HEK293 (cell line): ENCODE measurements around the gene ALPG.

Experiments used
- CTCF ChIA-PET: fragments of 350-600 bp; formaldehyde crosslinking; extraction: SDS; loops from one replicate; lab custom pipeline; 2021; ENCODE audit warnings: antibody characterized with exemption; lab: Yijun Ruan, JAX
- POLR2A ChIA-PET: fragments of 300-600 bp; formaldehyde crosslinking; extraction: SDS; loops from one replicate; lab custom pipeline; 2020; ENCODE audit warnings: antibody characterized with exemption, inconsistent platforms; lab: Yijun Ruan, JAX
- H3K27ac ChIP-seq: fragments of 200-500 bp; sonication (Bioruptor generic); 2 replicates; pipeline ENCODE4 v1.5.1; 2014; ENCODE audit warnings: low read depth, low read length, control low read depth, inconsistent platforms; ENCODE audit errors: extremely low read depth
- H3K36me3 ChIP-seq, 2 experiments: fragments of 200-500 bp in 1 of 2; sonication (Bioruptor generic) in 1 of 2; 1 replicate in 1 of 2; 2 replicates in 1 of 2; pipeline ENCODE4 v1.5.1; 2014 to 2017; ENCODE audit warnings: inconsistent platforms in 2 of 2, low read length in 2 of 2; ENCODE audit not compliant: control insufficient read depth in 2 of 2, insufficient read depth in 1 of 2
- H3K4me1 ChIP-seq: fragments of 200-500 bp; sonication (Bioruptor generic); 2 replicates; pipeline ENCODE4 v1.5.1; 2014; ENCODE audit warnings: mild to moderate bottlenecking, low read length, inconsistent platforms; ENCODE audit not compliant: control insufficient read depth, insufficient read depth
- H3K4me3 ChIP-seq: 2 replicates; pipeline ENCODE4 v1.5.1; 2011; ENCODE audit warnings: low read depth, mild to moderate bottlenecking, control low read depth, low read length, moderate library complexity
- H3K9me3 ChIP-seq: fragments of 200-500 bp; sonication (Bioruptor generic); 2 replicates; pipeline ENCODE4 v1.5.1; 2014; ENCODE audit warnings: low read depth, low read length, inconsistent platforms; ENCODE audit not compliant: control insufficient read depth, insufficient read depth
- FEZF1 ChIP-seq: fragments of 450-650 bp; formaldehyde crosslinking; IDR thresholded peaks from 2 replicates; pipeline ENCODE4 v1.5.1; 2016; ENCODE audit warnings: missing biosample characterization, missing genetic modification characterization
- GLIS1 ChIP-seq: fragments of 450-650 bp; formaldehyde crosslinking; IDR thresholded peaks from 2 replicates; pipeline ENCODE4 v1.5.1; 2016; ENCODE audit warnings: missing biosample characterization, missing genetic modification characterization
- GLIS2 ChIP-seq: fragments of 450-650 bp; formaldehyde crosslinking; IDR thresholded peaks from 2 replicates; pipeline ENCODE4 v1.5.1; 2016; ENCODE audit warnings: missing biosample characterization, missing genetic modification characterization
- KLF1 ChIP-seq: fragments of 450-650 bp; formaldehyde crosslinking; IDR thresholded peaks from 2 replicates; pipeline ENCODE4 v1.5.1; 2016; ENCODE audit warnings: missing biosample characterization, missing genetic modification characterization
- PATZ1 ChIP-seq: fragments of 450-650 bp; formaldehyde crosslinking; IDR thresholded peaks from 2 replicates; pipeline ENCODE4 v1.5.1; 2016; ENCODE audit warnings: missing biosample characterization, missing genetic modification characterization
- PBX3 ChIP-seq: sonication (generic); formaldehyde crosslinking; IDR thresholded peaks from 2 replicates; pipeline ENCODE4 v1.8.1; 2022; ENCODE audit warnings: mild to moderate bottlenecking, moderate library complexity, missing genetic modification reagents
- PRDM2 ChIP-seq: fragments of 450-650 bp; formaldehyde crosslinking; IDR thresholded peaks from 2 replicates; pipeline ENCODE4 v1.5.1; 2016; ENCODE audit warnings: missing biosample characterization, missing genetic modification characterization, borderline replicate concordance
- TRIM28 ChIP-seq: IDR thresholded peaks from 2 replicates; pipeline ENCODE4 v1.6.1; 2011; ENCODE audit warnings: low read length, control low read depth, borderline replicate concordance
- YY1 ChIP-seq: fragments of 450-650 bp; formaldehyde crosslinking; IDR thresholded peaks from 2 replicates; pipeline ENCODE4 v1.5.1; 2018; ENCODE audit warnings: missing biosample characterization, missing genetic modification characterization
- ZBTB44 ChIP-seq: fragments of 450-650 bp; IDR thresholded peaks from 2 replicates; pipeline ENCODE4 v1.5.1; 2018; ENCODE audit warnings: missing biosample characterization, mild to moderate bottlenecking, missing genetic modification characterization
- ZFHX2 ChIP-seq: fragments of 450-650 bp; formaldehyde crosslinking; conservative IDR thresholded peaks from 2 replicates; pipeline ENCODE4 v1.5.1; 2016; ENCODE audit warnings: missing biosample characterization, missing genetic modification characterization
- ZFP69B ChIP-seq: fragments of 450-650 bp; formaldehyde crosslinking; IDR thresholded peaks from 2 replicates; pipeline ENCODE4 v1.5.1; 2016; ENCODE audit warnings: missing biosample characterization, missing genetic modification characterization
- ZIC2 ChIP-seq: fragments of 450-650 bp; formaldehyde crosslinking; IDR thresholded peaks from 2 replicates; pipeline ENCODE4 v1.5.1; 2016; ENCODE audit warnings: missing biosample characterization, missing genetic modification characterization
- ZNF133 ChIP-seq: fragments of 450-650 bp; formaldehyde crosslinking; IDR thresholded peaks from 2 replicates; pipeline ENCODE4 v1.5.1; 2016; ENCODE audit warnings: missing biosample characterization, missing genetic modification characterization
- ZNF362 ChIP-seq: fragments of 450-650 bp; formaldehyde crosslinking; IDR thresholded peaks from 2 replicates; pipeline ENCODE4 v1.5.1; 2016; ENCODE audit warnings: missing biosample characterization, missing genetic modification characterization

ALPG gene

GRCh38 chr2:232367016-232367415, 39.6 kb upstream of the ALPG start (continued):
- no peak for TF ChIP-seq PRDM2 (tag by site-specific recombination)
- no peak for TF ChIP-seq YY1
- no peak for TF ChIP-seq ZBTB44 (tag by site-specific recombination)
- no peak for TF ChIP-seq ZNF362 (tag by site-specific recombination)
- TF ChIP-seq, all 188 proteins: peak for 0

- TF ChIP-seq ZIC2 (tag by site-specific recombination) = peak; percentile 53
- no peak for TF ChIP-seq TRIM28
- no peak for TF ChIP-seq PBX3 (CRISPR knock-in tag)
- no peak for TF ChIP-seq KLF1 (tag by site-specific recombination)
- TF ChIP-seq GLIS2 = peak; percentile 36; the same call in 1 of the 2 replicates
- no peak for TF ChIP-seq ZNF133 (tag by site-specific recombination)
- no peak for TF ChIP-seq FEZF1
- no peak for TF ChIP-seq ZFP69B
- TF ChIP-seq ZFHX2 = no peak
- TF ChIP-seq GLIS1 (tag by site-specific recombination) = peak; percentile 50
- TF ChIP-seq PATZ1 (tag by site-specific recombination) = no peak
- TF ChIP-seq, all 188 proteins: peak for 3
- H3K4me1 ChIP-seq = no peaks in the 10 kb centered on the region
- H3K9me3 ChIP-seq = no peaks in the 10 kb centered on the region
- H3K4me3 ChIP-seq = no peak overlapping the region
- H3K36me3 ChIP-seq = no peaks in the 10 kb centered on the region
- H3K27ac ChIP-seq = no peak overlapping the region
- ChIA-PET CTCF (interaction anchor here (0.5 to 5.2 kb wide), 12 partner anchors 11 to 877 kb away, joined by 3 to 49 read pairs (median 3); partner anchors contain the start of gene ALPP), POLR2A (no interaction called here)
Measured at GRCh38 chr2:232367591-232368233, 38.9 kb upstream of the ALPG start.
